HG03159 (cell line): ENCODE measurements around the gene AP2B1.

Experiments
- ATAC-seq: cut with Tn5 transposase; IDR thresholded peaks from one replicate; pipeline ENCODE4 v1.9.1; 2021; ENCODE audit warnings: mild to moderate bottlenecking, moderate library complexity; ENCODE audit not compliant: unreplicated experiment

AP2B1 gene

DNA sequence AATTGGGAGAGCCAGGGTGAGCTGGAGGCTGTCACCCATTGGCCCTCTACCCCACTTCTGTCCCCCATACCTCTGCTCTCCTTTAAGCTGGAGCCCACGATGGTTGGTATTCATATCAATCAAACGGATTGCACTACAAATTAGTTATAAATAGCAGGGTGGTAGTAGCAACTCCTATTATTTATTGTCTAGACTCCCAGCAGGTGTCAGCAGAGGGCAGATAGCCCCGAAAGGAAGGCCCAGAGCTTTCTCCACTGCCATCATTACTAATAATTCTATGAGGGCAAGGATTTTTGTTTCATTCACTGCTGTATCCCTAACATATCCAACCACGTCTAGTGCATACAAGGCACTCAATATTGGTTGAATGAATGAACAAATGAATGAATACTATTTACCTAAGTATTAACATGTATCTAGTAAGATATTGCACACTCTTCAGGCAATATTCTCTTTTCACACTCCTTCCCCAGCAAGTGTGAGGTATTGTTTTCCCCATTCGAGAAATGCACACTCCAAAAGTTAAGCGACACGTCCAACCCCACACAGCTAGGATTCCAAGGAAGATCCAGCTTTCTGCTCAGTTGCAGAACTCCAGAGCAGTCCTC is 179.9 kb downstream of the AP2B1 start:
- ATAC-seq: no peak

DNA sequence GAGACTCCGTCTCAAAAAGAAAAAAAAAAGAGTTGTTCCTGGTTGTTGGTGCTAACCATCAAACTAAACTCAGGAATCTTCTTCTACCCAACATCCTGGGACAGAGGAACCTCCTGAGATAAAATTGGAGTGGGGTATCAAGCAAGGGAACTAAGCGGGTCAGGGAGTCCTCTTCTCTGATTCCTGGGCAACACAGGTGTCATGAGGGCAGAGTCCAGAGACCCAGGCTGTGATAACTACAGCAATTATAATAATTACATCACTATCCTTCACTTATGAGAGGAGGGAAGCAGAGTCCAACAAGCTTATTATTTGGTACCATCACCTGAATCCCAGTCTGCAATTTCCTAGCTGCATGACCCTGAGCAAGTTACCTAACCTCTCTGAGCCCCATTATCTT is 181.7 kb downstream of the AP2B1 start:
- no peak for ATAC-seq

DNA sequence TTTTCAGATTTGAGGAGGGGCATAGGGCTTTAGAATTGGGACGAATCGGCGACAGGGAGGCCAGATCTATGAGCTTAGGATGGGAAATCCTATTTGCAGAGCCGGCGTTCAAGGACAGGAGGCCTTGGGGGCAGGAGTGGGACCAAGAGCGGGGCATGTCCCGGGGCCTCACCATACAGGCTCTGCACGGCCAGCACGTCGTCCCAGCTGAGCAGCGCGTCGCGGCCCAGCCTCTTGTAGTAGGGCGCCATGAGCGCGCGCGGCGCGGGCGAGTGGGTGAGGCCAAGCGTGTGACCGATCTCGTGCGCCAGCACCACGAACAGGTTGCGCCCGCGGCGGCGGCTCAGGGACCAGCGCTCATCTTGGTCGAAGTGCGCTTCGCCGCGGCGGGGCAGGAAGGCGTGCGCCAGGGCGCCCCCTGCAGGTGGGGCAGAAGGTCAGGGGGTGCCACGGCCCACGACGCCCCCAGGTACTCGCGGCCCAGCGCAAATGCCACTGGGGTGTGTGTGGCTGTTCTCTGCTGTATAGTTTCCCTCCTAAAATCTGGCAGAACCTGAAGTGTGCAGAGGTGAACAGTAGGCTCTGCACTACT is 182.9 kb downstream of the AP2B1 start:
- no peak for ATAC-seq

DNA sequence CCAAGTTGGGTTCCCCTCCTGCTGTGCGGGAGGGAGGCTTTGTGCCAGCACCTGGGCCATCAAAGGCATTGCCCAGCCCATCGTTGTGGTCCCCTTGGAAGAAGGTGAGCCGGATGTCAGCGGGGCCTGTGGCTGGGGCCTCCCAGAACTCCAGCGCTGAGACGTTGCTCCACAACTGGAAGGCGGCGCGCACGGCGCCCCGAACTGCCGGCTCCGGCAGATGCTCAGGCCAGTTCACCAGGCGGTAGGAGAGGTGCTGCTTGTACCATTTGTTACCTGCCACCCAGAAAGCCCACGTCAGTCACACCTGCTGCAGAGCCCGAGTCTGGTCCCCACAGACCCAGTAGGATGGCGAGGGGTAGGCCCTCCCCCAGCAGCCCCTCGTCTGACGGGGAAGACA is 186.0 kb downstream of the AP2B1 start:
- no peak for ATAC-seq

DNA sequence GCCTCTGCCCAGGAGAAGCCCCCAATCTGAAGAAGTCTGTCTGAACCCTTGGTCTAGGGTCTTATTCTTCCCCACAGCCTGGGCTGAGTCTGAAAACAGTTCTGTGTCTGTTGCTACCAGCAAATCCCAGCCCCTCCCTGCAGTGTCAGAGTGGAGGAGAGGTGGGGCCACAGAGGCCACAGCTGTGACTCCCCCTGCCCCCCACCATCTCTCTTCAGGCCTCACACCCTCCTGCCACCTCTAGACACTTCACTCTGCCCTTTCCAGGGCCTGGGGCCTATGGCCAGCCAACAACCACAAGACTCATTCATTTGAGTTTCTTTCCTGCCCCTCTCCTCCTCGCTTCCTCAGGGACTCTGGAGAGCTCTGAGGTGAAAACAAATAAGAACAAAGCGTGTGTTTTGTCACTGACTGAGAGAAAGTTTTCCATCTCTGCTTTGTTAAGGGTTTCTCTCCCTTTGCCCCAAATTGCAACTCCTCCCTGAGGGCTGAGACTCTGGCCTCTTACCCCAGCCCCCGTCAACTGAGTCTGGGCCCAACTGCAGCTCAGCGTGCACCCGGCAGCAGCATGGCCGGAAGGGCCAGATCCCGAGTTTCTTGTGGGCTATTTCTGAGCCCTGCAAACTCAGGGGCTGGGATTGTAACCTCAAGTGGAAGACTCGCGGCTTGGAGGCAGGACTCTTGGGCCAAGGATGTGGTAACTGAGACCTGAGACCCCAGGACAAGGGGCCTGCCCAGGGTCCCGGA is 186.7 kb downstream of the AP2B1 start:
- ATAC-seq: no peak

DNA sequence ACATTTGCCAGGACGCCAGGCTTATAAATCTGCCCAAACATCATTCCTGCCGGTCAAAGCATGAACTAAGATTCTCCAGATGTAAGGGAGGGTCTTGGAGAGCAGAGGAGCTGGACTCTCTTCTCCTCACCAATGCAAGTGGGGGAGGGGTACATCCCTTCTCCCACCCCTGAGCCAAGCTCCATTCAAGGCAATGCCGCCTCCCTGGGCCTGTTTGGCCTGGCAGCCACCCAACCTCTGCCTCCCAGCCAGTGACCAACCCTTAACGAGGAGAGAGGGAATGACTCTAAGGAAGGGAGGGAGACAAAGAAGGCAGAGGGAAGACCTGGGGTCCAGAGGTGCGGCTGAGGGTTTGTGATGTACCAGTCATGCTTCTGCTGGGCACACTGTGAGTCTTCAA is 187.4 kb downstream of the AP2B1 start:
- no peak for ATAC-seq

DNA sequence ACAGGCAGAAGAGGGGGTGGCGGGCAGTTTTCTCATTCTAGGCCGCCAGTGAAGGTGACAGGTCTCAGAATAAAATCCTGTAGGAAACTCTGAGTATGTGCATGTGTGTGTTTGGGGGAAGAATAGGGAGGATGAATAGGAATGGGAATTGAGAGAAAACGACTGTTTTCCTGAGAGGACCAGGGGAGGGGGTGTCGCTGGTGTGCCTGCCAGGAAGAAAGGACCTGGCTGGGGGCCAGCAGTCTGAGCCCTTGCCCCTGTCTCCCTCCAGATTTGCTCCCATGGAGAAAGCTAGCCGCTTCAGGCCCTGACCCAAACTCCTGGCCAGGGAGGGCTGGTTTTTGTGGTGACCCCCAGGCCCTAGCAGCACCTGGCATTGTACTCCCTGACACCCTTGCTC is 187.9 kb downstream of the AP2B1 start:
- ATAC-seq: no peak

DNA sequence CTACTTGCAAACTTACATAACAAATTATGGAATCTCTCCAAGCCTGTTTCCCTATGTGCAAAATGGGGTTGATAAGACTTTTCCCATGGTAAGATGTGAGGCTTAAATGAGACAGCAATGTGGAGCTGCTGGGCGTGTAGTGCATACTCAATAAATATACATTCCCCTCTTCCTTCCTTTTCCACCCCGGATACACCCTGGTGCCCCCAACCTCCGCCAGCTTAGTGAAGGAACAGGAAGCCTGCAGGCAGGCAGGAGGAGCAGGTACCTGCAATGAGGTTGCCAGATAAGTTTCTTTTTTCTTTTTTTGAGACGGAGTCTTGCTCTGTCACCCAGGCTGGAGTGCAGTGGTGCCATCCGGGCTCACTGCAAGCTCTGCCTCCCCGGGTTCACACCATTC is 188.5 kb downstream of the AP2B1 start:
- no peak for ATAC-seq
